Fibroblast of upper back skin (primary cell): ENCODE measurements around the gene SLC25A48.

Experiments
- DNase-seq: peaks from one replicate; pipeline ENCODE4 v3.0.0-alpha.2; 2013

SLC25A48 gene

DNA sequence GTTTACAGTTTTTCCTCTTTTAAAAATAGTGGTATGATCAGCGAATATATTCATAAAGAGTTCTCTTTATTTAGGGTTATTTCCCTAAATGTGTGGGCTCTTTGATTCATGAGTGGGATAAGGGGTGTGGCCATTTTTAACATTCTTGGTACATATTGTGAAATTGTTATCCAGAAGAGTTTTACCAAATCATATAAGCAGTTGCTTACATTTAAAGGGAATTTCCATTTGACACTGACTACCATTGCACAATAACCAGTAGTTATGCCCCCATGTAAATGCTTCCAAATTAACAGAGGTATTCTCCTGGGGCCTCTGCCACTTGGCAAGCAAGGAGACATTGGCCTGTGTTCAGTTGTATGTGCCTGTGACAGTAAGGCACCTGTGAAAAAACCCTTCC is 27.2 kb downstream of the SLC25A48 start:
- DNase-seq: no peak

DNA sequence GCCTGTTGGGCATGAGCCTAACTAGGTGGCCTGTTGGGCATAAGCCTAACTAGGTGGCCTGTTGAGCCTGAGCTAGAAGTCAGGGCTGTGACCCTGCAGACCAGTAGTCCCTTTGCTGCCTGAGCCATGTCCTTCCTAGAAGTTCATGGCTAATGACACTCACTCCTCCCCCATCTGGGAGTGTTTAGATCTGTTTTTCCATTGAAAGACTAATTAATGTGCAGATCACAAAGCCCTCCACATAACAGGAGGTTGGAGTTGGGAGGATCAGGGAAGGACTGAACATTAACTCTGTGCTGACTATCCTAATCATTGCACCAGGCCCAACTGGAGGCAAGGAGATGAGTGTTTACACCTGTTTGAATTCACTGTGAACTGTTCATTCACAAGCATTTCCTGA is 27.6 kb downstream of the SLC25A48 start:
- no peak for DNase-seq

DNA sequence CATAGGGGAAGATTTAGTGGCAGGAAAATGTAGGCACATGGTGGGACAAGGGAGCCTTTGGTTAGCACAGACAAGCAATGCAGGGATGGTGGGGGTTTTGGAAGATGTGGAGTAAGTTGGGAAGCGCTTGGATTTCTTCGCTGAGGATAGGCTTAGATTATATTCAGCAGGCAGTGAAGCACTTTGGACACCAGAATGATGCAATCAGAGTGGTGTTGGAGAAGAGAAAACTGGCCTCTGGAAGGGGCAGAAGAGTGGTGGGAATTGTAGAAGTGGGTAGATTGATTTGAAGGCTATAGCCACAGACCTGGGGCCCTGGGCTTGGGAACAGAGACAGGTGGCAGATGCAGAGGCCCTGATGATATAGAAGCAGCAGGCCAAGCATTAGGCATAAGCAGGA is 28.3 kb downstream of the SLC25A48 start:
- no peak for DNase-seq

DNA sequence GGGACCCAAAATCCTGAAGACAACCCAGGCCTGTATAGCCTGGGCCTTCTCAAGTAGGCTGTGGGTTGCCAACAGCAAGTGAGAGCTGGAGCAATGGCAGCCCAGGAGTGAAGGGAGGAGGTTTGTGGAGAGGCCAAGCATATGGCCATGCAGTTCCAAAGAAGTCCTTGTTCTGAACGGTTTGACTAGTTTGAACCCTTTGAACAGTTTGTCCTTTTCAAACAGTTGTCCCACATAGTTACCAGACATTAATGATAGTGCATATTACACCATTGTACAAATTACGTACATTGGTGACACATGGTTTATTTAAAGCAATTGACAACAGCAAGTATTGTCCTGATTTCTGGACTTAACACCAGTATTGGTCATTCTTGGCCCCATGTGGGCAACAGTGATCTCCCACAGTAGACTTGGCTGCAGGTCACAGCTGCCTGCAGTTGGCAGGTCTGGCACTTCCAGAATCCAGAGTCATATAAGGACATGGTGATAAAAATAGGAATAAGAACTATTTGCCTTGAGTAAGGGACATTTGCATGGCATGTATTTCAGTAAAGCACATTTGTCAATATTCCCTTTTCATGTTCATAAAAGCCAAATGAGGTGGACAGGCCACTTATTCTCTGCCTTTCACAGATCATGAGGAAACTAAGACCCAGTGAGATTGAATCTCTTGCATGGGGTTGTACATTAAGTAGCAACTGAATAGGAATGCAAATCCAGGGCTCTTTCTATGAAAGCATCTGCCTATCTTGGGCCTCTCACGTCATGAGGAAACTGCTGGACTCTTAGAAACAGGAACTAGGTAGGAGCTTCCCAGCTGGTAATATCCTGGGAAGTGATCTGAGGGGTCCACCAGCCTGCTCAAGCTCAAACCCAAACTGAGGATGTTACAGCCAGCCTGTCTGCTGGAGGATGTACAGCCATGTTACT is 30.3 kb downstream of the SLC25A48 start:
- no peak for DNase-seq

DNA sequence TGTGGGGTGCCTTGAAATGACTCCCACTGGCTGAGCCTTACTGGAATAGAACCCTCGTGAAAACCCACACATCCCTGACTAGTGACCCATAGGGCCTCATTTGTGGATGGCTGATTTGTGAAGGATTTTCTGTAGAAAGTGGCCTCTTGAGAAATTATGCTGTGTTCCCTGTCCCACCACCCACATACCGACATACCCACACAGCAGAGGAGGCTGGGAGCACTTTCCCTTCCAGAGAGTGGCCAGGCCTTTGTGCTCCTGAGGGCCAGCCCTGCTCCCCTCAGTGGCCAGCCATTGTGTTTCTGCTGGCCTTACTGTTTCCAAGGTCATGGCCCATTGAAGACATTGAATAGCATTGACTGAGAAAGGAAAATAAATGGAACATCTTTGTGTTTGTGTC is 31.6 kb downstream of the SLC25A48 start:
- no peak for DNase-seq

DNA sequence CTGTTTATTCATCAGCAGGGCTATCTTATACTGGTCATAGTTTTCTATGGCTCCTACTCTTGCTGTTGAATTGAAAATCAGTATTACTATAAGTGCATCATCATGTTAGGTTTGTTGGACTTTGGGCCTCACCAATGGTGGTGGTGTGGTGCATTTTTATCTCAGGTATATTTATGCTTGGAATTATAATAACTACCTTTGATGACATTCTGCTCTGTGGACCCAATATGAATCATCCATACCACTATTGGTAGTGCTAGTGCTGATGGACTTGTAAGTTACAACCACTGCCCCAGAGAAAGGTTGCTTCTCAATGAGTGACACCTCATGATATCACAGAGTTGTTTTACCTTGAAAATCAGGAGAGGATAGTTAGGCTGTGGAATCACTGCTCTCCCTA is 33.1 kb downstream of the SLC25A48 start:
- DNase-seq: no peak

DNA sequence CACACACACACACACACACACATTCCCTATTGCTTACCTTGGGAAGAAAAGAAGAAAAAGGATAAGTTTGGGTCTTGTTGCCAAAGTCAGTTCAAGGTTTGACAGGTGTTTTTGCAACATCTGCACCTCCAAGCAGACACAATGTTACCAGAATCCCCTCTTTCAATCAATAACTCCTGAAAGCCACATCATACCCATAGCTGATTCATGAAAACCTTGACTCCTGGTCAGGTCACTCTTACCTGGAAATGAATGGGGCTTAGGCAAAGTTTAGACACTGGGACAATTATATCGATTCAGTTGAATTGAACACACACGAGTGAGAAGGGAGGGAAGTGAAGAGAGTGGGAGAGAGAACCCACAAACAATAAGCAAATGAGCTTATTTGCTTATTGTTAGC is 34.2 kb downstream of the SLC25A48 start:
- no peak for DNase-seq

DNA sequence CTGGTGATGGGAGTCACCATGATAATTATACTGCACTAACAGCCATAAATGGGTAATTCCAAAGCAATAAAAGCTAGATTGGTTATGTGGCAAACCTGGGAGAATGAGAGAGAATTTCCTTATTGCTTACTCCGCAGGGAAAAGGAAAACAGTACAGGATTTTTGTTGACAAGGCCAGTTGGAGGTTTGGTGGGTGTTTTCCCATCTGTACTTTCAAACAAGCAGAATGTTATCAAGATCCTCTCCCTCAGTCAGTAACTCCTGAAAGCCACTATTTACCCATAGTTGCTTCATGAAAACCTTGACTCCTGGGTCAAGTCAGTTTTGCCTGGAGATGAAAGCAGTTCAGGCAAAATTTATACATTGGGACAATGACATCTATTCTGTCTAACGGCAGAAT is 34.8 kb downstream of the SLC25A48 start:
- DNase-seq: no peak

DNA sequence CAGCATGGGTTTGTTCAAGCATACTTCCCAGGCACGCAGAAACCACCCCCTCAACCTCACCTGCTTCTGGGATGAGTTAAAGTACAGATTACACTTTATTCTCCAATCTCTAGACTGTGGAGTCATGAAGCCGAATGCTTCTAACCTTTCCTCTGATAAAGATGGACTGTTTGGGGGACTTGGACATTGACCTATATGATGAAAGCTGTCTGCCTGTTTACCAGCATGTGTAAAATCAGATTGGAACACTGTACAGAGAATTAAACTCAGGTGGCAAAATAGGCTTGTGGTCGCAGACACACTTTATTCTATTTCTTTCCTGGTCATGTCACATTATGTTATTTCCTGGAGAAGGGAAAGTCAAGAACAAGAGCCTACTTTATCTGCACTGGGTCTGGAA is 35.5 kb downstream of the SLC25A48 start:
- DNase-seq: no peak

DNA sequence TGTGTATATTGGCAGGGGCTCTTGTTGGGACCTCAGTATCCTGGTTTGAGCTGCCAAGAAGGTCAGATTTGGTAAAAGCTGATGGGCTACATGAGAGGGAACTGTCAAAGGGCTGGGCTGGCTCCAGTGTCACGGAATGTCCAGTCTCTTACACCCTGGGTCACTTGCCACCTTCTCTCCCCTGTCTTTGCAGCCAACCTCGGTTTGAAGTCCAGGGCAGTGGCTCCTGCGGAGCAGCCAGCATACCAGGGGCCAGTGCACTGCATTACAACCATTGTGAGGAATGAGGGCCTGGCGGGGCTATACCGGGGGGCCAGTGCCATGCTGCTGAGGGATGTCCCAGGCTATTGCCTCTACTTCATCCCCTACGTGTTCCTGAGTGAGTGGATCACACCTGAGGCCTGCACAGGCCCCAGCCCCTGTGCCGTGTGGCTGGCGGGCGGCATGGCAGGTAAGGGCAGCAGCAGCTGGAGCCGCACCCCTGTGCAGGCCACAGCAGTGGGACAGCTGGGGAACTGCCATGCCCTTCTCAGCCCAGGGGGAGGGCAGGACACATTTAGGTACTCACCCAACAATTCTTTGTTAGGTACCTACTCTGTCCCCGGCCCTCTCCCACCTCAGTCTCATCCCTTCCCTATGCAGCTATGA is 36.9 kb downstream of the SLC25A48 start:
- DNase-seq: no peak

DNA sequence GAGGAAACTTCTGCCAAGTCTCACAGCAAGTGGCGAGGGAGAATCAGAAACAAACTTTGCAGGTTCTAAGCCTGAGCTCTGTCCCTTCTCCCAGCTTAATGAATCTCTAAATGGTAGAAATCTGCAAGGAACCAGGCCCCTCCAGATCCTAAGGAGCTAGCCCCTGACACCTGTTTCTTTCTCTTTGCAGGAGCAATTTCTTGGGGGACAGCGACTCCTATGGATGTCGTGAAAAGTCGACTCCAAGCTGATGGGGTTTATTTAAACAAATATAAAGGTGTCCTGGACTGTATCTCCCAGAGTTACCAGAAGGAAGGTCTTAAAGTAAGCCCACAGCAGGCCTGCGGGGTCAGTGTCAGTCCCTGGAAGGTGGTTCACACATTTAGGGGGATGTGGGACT is 39.4 kb downstream of the SLC25A48 start:
- DNase-seq: no peak

DNA sequence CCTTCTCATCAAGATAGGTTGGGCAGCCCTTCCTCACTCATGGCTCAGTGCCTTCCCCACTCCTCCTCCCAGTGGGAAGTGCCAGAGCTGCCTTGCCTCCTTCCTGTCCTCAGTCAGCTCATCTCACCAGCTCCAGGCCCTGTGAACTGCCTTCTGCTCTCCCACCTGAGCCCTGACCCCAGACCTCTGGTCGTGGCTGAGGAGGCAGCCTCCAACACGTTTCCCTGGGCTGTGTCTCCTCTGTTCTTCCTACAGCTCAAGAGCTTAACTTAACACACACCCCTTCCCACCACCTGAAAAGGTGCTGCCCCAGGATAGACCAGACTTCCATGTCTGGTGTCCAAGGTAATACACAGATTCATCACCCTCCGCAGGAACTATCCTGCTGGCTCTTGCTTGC is 40.0 kb downstream of the SLC25A48 start:
- no peak for DNase-seq

DNA sequence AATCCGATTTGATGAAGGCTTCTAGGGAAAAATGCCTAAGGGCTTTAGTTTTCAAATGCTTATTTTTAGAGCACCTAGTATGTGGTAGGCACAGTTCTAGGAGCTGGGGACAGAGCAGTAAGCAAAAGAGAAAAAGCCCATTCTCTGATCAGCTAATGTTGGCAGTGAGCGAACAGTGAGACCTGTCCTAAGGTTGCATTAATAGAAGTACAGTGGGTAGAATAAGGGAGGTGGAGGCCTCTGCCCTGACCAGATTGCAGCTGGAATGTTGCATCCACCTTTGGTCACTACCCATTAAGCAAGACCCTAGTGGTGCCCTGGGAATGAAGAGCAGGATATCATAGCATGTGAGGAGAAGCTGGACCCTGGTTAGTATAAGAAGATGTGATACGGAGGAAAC is 41.1 kb downstream of the SLC25A48 start:
- DNase-seq: no peak

DNA sequence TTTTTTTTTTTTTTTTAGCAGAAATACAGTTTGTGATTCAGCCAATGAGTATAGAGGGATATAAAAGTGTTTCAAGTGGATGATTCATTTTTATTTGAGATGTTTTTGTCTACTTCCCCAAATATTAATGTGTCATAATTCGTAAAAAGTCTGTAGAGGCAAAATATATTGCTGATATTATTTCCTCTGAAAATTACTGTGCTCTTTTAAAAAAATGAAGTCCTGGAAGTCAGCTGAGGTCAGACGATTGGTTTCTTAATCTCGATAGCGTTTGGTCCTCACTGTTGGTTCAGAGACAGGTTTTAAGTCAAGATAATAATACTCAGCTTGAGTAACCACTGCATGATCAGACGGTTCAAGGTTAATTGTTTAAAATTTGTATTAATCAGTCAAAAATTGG is 41.7 kb downstream of the SLC25A48 start:
- DNase-seq: no peak

DNA sequence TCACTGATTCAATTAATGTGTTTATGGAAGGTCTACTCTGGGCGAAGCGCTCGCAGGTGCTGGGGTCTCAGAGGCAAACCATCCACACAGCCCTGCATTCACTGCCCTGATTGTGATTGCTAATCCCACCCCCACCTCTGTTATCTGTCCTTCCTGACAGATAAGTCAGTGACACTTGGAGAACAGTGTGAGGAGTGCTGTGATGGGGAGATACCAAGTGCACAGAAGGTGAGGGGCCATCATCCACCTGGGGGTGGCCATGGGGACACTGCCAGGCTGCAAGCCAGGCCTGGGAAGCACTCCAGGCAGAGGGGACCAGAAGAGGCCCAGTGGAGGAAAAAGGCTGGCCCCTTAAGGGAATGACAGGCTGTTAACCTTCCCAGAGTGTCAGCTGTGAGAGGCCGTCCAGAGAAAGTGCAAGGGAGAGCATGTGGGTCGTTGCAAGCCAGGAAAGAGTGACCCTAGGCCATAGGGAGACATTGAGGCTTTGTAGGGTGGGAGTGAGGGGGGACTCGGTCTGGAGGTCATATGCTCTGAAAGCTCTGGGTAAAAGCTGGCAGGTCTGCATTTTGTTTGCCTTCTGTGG is 43.2 kb downstream of the SLC25A48 start:
- DNase-seq: no peak

DNA sequence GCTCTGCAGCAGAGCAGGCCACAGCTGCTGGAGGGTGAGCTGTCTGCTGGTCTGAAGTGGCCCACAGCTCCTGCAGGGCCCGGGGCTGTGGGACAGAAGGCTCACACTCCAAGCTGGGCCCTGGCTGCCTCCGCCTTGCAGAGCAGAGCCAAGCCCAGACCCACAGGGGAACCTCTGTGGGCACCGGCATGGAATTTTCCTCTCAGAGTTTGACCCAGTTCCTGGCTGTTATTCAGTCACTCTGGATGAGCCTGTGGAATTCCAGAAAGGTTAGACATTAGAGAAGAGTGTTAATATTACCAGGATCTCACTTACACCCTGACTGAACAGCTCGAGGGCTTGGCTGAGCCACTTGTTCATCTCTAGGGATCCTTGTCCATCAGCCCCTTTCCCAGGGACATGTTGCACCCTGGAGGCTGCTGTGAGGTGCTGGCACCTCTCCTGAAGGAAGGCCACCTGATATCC is 43.7 kb downstream of the SLC25A48 start:
- no peak for DNase-seq

DNA sequence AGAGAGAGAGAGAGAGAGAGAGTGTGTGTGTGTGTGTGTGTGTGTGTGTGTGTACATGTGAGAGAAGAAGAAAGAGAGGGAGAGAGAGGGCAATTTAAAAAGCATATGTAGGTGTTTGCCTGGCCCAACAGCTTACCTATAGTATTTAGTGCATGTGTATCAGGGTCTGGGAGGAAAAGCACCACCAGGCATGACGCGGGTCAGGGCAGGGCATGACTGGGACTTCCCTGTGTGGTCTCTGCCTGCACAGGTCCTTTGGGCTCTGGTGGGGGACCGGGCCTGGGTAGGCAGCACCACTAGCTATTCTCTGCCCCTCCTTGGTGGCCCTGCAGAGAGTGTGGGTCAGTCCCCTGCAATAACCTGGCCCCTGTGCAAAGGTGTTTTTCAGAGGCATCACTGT is 45.1 kb downstream of the SLC25A48 start:
- DNase-seq: no peak

DNA sequence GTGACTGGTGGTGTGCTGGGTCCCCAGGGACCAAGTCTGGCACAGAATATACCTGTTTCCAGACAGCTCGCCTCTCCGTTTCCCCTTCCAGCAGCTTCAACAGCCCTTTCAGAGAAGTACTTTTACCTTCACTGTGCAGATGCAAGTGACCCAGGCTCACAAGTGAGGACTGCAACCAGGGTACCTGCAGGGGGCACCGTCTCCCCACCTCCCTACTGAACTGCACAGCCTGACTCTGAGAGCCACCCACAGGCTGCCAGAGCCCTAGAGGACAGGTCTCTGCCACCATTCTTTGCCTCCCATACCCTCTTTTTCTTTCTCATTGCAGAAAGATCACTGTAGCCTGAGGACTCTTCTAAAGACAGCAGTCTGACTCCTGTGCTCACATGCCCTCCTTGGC is 45.8 kb downstream of the SLC25A48 start:
- no peak for DNase-seq

DNA sequence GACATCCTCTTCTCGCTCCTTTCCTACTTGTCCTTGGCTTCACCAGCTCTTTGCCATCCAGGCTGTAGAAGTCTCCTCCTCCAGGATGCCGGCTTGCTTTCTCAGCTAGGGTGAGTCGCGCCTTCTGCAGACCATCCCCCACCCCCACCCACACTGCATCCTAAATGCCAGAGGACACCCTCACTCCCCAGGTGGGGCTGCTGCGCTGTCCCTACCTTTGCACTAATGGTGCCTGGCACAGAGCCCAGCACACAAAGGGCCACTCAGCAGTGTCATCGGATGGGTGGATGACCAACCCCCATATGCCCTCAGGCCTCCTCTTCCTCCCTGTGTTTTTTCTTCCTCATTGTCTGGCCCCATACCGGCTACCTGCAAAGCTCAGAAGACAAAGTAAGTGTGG is 46.3 kb downstream of the SLC25A48 start:
- no peak for DNase-seq

DNA sequence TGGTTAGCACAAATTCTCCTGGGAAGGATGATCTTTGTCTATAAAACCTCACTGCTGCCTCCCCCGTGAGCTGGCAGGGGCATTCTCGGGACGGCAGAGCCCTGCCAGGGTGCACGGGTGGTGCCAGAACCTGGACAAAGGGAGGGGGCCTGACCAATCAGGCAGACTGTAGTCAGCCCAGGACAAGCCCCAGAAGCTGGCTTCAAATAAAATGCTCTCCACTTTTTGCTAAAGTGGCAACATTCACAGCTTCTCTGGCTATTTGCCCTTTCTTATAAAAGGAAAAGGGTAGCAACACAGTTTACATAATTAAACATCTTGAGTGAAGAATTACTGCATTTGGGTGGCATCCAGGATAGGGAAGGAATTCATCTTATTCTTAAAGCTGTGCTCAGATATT is 46.8 kb downstream of the SLC25A48 start:
- DNase-seq: no peak

DNA sequence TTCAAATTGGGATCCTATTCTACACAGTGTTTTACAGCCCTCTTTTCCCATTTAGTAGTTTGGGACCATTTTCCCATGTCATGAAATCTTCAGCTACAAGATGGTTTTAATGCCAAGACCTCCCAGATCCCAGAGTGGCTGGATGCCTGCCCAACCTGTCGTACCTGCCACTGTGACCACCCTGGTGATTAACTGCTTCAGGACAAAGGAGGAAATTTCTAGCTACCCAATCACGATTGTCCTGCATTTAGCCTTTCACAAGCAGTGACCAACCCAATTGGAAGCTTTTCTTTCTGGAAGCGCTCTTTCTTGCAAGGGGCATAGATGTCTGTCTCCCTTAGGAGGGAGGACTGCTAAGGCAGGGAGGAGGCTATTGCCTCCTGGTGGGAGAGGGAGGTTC is 47.4 kb downstream of the SLC25A48 start:
- no peak for DNase-seq

DNA sequence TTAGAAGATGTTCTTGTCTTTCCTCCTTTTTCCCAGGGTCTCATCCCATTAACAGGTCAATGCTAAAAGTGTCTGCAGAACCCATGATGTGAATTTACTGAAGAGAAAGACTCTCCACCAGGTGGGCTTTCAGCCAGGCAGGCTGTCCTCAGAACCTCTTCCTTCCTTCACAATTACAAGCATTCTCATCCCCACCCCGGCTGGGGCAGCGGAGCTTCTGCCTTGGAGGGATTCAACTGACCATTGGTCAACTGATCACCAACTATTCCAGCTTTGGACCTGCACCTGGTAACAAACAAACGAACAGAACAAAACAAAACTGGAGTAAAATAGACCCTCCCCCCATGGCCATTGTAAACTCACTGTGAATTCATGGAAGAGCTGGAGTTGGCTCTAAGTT is 48.6 kb downstream of the SLC25A48 start:
- no peak for DNase-seq

DNA sequence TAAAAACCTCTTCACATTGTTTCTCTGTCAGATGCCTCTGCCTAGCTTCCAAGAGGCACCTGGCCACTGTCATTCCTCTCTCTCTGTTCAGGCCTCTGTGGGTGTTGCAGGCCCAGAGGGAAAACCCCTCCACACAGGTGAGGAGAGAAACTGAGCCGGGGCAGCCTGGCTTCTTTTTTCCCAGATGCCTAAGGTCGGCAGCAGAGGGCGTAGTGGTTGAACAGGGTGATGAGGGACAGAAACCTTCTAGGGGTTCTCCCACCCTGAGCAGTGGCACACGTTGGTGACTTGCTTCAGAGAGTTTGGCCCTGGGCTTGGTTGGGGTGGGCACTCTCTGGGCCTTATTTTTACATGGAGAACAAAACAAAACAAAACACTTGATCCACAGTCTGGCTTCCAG is 49.0 kb downstream of the SLC25A48 start:
- no peak for DNase-seq

DNA sequence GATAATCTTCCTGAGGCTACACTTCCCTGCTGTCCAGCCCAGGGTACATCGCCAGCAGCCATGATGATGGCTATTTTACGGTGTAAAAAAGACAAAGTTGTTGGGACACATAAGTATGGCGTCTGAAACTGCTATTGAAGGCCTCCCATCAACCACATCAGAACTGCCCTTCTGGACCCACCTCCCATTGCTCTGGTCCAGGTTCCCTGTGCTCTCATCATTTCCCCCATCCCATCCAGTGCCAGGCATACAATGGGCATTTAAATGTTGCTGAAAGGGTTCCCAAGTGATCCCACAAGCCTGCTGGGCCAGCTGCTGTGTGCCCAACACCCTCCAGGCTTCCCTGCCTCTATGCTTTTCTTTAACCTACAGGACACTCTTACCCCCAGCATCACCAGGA is 50.6 kb downstream of the SLC25A48 start:
- no peak for DNase-seq
